Measurements from ENCODE around the gene STC2.
"Not testable (repeated sequence)": the region's sequence is repeated elsewhere in the genome, so short reads cannot be mapped to it uniquely, and the experiment has no call there.

Gene STC2

GRCh38 chr5:173327948-173328843 is at the start of gene STC2:
Gene STC2, minus strand, starts transcription at chr5:173328414. Its CDS starts 221 bp downstream, at chr5:173328193.
- no peaks in the 10 kb centered on the region for H3F3A ChIP-seq (ENCODE audit: insufficient read depth, low read length)
- no peaks in the 10 kb centered on the region for H3K27me3 ChIP-seq (ENCODE audit: insufficient read depth, low read length)
- no peak within 1 kb of the TSS for H3K9ac ChIP-seq (ENCODE audit: low read length)
- no peaks in the 10 kb centered on the region for H4K20me1 ChIP-seq (ENCODE audit: insufficient read depth, low read length)
- no peaks in the 10 kb centered on the region for H3K79me2 ChIP-seq (ENCODE audit: insufficient read depth, low read length)
- H3K36me3 ChIP-seq (ENCODE audit: insufficient read depth, low read length), result no peaks in the 10 kb centered on the region
- no peak within 1 kb of the TSS for H3K27ac ChIP-seq (ENCODE audit: low read depth, low read length, poor library complexity, severe bottlenecking)
- TF ChIP-seq EZH2 (IDR thresholded peaks at IDR 0.05; ENCODE audit: borderline replicate concordance, low read length) (no peak), CTCF (IDR thresholded peaks at IDR 0.05; ENCODE audit: low read length) (no peak)
- no peak within 1 kb of the TSS for H2AFZ ChIP-seq (ENCODE audit: low read length)
- no peaks in the 10 kb centered on the region for H3K4me1 ChIP-seq (ENCODE audit: insufficient read depth, low read length, severe bottlenecking)
- H3K9me2 ChIP-seq (ENCODE audit: low read depth, low read length), result no peaks in the 10 kb centered on the region
- no peaks in the 10 kb centered on the region for H3K9me3 ChIP-seq (ENCODE audit: low read length)
- no peak within 1 kb of the TSS for H3K4me2 ChIP-seq (ENCODE audit: low read length)
- H3K4me3 ChIP-seq (ENCODE audit: low read depth, low read length, poor library complexity, severe bottlenecking), result no peak within 1 kb of the TSS

GRCh38 chr5:173371400-173371799 is 43.2 kb upstream of the STC2 start:
- no peaks in the 10 kb centered on the region for H3K79me2 ChIP-seq (ENCODE audit: insufficient read depth, low read length)
- no peaks in the 10 kb centered on the region; the same call in 1 of the 2 replicates for H3K27me3 ChIP-seq (ENCODE audit: insufficient read depth, low read length)
- H3K9me3 ChIP-seq (ENCODE audit: low read length), result no peaks in the 10 kb centered on the region
- H3K4me2 ChIP-seq (ENCODE audit: low read length), result no peak overlapping the region
- no peaks in the 10 kb centered on the region for H4K20me1 ChIP-seq (ENCODE audit: insufficient read depth, low read length)
- no peak for TF ChIP-seq CTCF (IDR thresholded peaks at IDR 0.05; ENCODE audit: low read length)
- no peak for TF ChIP-seq EZH2 (IDR thresholded peaks at IDR 0.05; ENCODE audit: borderline replicate concordance, low read length)
- no peaks in the 10 kb centered on the region for H3K9me2 ChIP-seq (ENCODE audit: low read depth, low read length)
- no peak overlapping the region for H3K4me3 ChIP-seq (ENCODE audit: low read depth, low read length, poor library complexity, severe bottlenecking)
- no peak overlapping the region for H2AFZ ChIP-seq (ENCODE audit: low read length)
- H3K4me1 ChIP-seq (ENCODE audit: insufficient read depth, low read length, severe bottlenecking), result no peaks in the 10 kb centered on the region
- H3K36me3 ChIP-seq (ENCODE audit: insufficient read depth, low read length), result no peaks in the 10 kb centered on the region
- H3F3A ChIP-seq (ENCODE audit: insufficient read depth, low read length), result no peaks in the 10 kb centered on the region
- no peak overlapping the region for H3K27ac ChIP-seq (ENCODE audit: low read depth, low read length, poor library complexity, severe bottlenecking)
- no peak overlapping the region for H3K9ac ChIP-seq (ENCODE audit: low read length)

DNA sequence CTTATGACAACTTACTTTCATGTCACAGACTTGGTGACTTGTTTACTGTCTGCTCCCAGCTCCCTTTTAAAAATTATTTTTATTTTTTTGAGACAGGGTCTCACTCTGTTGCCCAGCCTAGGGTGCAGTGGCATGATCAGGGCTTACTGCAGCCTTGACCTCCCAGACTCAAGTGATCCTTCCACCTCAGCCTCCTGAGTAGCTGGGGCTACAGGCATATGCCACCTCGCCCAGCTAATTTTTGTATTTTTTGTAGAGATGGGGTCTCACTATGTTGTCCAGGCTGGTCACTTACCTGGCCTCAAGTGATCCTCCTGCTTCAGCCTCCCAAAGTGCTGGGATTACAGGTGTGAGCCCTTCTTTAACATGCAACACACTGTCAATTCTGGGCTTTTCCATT is 35.2 kb upstream of the STC2 start:
- not testable (repeated sequence) for H3K4me2 ChIP-seq (ENCODE audit: low read length); H3K9me2 ChIP-seq (ENCODE audit: low read depth, low read length); H4K20me1 ChIP-seq (ENCODE audit: insufficient read depth, low read length)

GRCh38 chr5:173355561-173355960 is 27.3 kb upstream of the STC2 start:
- Histone ChIP-seq H3K9ac (ENCODE audit: low read length) (no peak overlapping the region), H2AFZ (ENCODE audit: low read length) (no peak overlapping the region), H4K20me1 (ENCODE audit: insufficient read depth, low read length) (no peaks in the 10 kb centered on the region), H3K36me3 (ENCODE audit: insufficient read depth, low read length) (no peaks in the 10 kb centered on the region), H3K9me3 (ENCODE audit: low read length) (no peaks in the 10 kb centered on the region), H3K4me3 (ENCODE audit: low read depth, low read length, poor library complexity, severe bottlenecking) (no peak overlapping the region), H3F3A (ENCODE audit: insufficient read depth, low read length) (no peaks in the 10 kb centered on the region), H3K4me2 (ENCODE audit: low read length) (no peak overlapping the region), H3K27me3 (ENCODE audit: insufficient read depth, low read length) (peaks cover 17% of the 10 kb centered on the region; the same call in 1 of the 2 replicates), H3K9me2 (ENCODE audit: low read depth, low read length) (no peaks in the 10 kb centered on the region), H3K79me2 (ENCODE audit: insufficient read depth, low read length) (no peaks in the 10 kb centered on the region), H3K27ac (ENCODE audit: low read depth, low read length, poor library complexity, severe bottlenecking) (no peak overlapping the region), H3K4me1 (ENCODE audit: insufficient read depth, low read length, severe bottlenecking) (no peaks in the 10 kb centered on the region)
- TF ChIP-seq CTCF (IDR thresholded peaks at IDR 0.05; ENCODE audit: low read length) (no peak), EZH2 (IDR thresholded peaks at IDR 0.05; ENCODE audit: borderline replicate concordance, low read length) (no peak)

More for the DNA sequence above, 35.2 kb upstream of the STC2 start:
- not testable (repeated sequence) for H3K4me3 ChIP-seq (ENCODE audit: low read depth, low read length, poor library complexity, severe bottlenecking); H3K79me2 ChIP-seq (ENCODE audit: insufficient read depth, low read length); H3F3A ChIP-seq (ENCODE audit: insufficient read depth, low read length); H2AFZ ChIP-seq (ENCODE audit: low read length); H3K4me1 ChIP-seq (ENCODE audit: insufficient read depth, low read length, severe bottlenecking); H3K9me3 ChIP-seq (ENCODE audit: low read length); H3K27me3 ChIP-seq (ENCODE audit: insufficient read depth, low read length); H3K36me3 ChIP-seq (ENCODE audit: insufficient read depth, low read length); H3K9ac ChIP-seq (ENCODE audit: low read length); H3K27ac ChIP-seq (ENCODE audit: low read depth, low read length, poor library complexity, severe bottlenecking)
